Breast epithelium (tissue), 3 donors: ENCODE measurements around the gene CDKN1C.

ENCODE experiments used
- POLR2A ChIP-seq: fragments of 450-650 bp; IDR thresholded peaks from one replicate; pipeline ENCODE4 v1.6.1; 2016; ENCODE audit warnings: antibody characterized with exemption, mild to moderate bottlenecking, moderate library complexity
- TF ChIP-seq, protein P1 (sequence below), 3 donors: fragments of 450-650 bp; IDR thresholded peaks; one replicate each; pipeline ENCODE4 v1.5.1; 2016 to 2017; ENCODE audit warnings: antibody characterized with exemption in 3 of 3, mild to moderate bottlenecking in 3 of 3, moderate library complexity in 3 of 3

DNA sequence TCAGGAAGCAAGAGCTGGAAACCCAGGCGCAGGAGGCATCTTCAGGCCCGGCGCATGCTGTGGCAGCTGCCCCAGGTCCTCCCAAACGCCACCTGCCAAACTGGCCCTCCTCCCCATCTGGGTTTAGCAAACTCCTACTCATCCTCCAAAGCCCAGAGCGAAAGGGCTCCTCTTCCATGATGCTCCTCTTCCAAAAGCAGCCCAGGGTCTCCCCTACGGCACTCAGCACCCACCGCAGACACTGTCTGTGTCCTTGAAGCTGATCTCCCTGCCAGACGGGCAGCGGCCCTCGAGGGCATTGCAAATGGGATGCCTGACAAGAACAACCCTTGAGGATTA, 25.9 kb downstream of the CDKN1C start:
- TF ChIP-seq, protein P1, sequence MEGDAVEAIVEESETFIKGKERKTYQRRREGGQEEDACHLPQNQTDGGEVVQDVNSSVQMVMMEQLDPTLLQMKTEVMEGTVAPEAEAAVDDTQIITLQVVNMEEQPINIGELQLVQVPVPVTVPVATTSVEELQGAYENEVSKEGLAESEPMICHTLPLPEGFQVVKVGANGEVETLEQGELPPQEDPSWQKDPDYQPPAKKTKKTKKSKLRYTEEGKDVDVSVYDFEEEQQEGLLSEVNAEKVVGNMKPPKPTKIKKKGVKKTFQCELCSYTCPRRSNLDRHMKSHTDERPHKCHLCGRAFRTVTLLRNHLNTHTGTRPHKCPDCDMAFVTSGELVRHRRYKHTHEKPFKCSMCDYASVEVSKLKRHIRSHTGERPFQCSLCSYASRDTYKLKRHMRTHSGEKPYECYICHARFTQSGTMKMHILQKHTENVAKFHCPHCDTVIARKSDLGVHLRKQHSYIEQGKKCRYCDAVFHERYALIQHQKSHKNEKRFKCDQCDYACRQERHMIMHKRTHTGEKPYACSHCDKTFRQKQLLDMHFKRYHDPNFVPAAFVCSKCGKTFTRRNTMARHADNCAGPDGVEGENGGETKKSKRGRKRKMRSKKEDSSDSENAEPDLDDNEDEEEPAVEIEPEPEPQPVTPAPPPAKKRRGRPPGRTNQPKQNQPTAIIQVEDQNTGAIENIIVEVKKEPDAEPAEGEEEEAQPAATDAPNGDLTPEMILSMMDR (IDR thresholded peaks at IDR 0.05), result no peak
- TF ChIP-seq POLR2A, result no peak
